Uterus (tissue), 4 donors: Measurements from ENCODE around the gene TBC1D25. TPM values are rescaled to one million over a fixed set of nuclear protein-coding genes. Genes with fewer than 3 reads are reported as not detected.
"Not testable (repeated sequence)": the region's sequence is repeated elsewhere in the genome, so short reads cannot be mapped to it uniquely, and the experiment has no call there.

Experiments used
- DNase-seq, 2 donors: peaks; one replicate each; pipeline ENCODE4 v3.0.0-alpha.2; 2019 to 2020
- H3K27ac ChIP-seq, 2 donors: fragments of 200-600 bp; sonication (generic); 1 replicate in 1 of 2; 2 replicates in 1 of 2; pipeline ENCODE4 v1.5.1; 2016 to 2018
- H3K27me3 ChIP-seq, 2 donors: fragments of 200-600 bp; sonication (generic); one replicate each; pipeline ENCODE4 v1.5.1; 2018 to 2019; ENCODE audit warnings: control low read depth in 1 of 2
- H3K36me3 ChIP-seq, 2 donors: fragments of 200-600 bp; sonication (generic); one replicate each; pipeline ENCODE4 v1.5.1; 2019; ENCODE audit warnings: control low read depth in 1 of 2
- H3K4me1 ChIP-seq, 2 donors: fragments of 200-600 bp; sonication (generic); one replicate each; pipeline ENCODE4 v1.5.1; 2018 to 2019; ENCODE audit warnings: control low read depth in 1 of 2
- H3K4me3 ChIP-seq, 2 donors: fragments of 200-600 bp; sonication (generic); 1 replicate in 1 of 2; 2 replicates in 1 of 2; pipeline ENCODE4 v1.5.1; 2018 to 2019; ENCODE audit warnings: mild to moderate bottlenecking in 1 of 2
- H3K9me3 ChIP-seq, 2 donors: fragments of 200-600 bp; sonication (generic); one replicate each; pipeline ENCODE4 v1.5.1; 2019; ENCODE audit warnings: control low read depth in 1 of 2
- CTCF ChIP-seq, 4 experiments: fragments of 200-600 bp in 2 of 4; fragments of 450-650 bp in 2 of 4; sonication (generic) in 2 of 4; IDR thresholded peaks; one replicate each; pipeline ENCODE4 v1.5.1; 2016 to 2019; ENCODE audit warnings: antibody characterized with exemption in 4 of 4, mild to moderate bottlenecking in 2 of 4, moderate library complexity in 1 of 4
- POLR2A ChIP-seq, 2 donors: fragments of 450-650 bp; IDR thresholded peaks; one replicate each; pipeline ENCODE4 v1.6.1; 2016; ENCODE audit warnings: antibody characterized with exemption in 2 of 2, mild to moderate bottlenecking in 1 of 2, moderate library complexity in 1 of 2
- intact Hi-C: fragments of 100-400 bp; cut with DNase I; formaldehyde crosslinking; loops from one replicate; pipeline ENCODE4 v1.15.1; 2023; ENCODE audit warnings: low total_unique reads
- total RNA-seq, 4 donors: library from RNA; depleted of rRNA in 3 of 4; stranded (reverse); fragments of >200 nt in 3 of 4; gene quantifications; one replicate each; pipeline versions ENCODE4 v1.1.0 to v1.2.4, GENCODE V29; 2014 to 2023
- donor health status: DM: yes; HTN: yes; CAD: no.

TBC1D25 gene
- total RNA-seq, 4 donors from 2014 or later: 4.1 to 14.3 (median 5.3) TPM

GRCh38 chrX:48514868-48515460, 24.6 kb upstream of the TBC1D25 start:
- Histone ChIP-seq H3K27me3 (no peaks in the 10 kb centered on the region), H3K9me3 (no peaks in the 10 kb centered on the region), H3K27ac (no peak overlapping the region), H3K4me1 (no peaks in the 10 kb centered on the region), H3K36me3 (no peaks in the 10 kb centered on the region), H3K4me3 (no peak overlapping the region)
- TF ChIP-seq POLR2A (IDR thresholded peaks at IDR 0.05) (no peak), CTCF (IDR thresholded peaks at IDR 0.05) (no peak)
- intact Hi-C loops: no loop called here
- no peak for DNase-seq

GRCh38 chrX:48515842-48516241, 23.7 kb upstream of the TBC1D25 start:
- intact Hi-C loops: no loop called here
- Histone ChIP-seq H3K9me3 (no peaks in the 10 kb centered on the region), H3K27me3 (no peaks in the 10 kb centered on the region), H3K27ac (no peak overlapping the region), H3K4me1 (no peaks in the 10 kb centered on the region), H3K36me3 (no peaks in the 10 kb centered on the region), H3K4me3 (no peak overlapping the region)
- DNase-seq: no peak
- TF ChIP-seq CTCF (IDR thresholded peaks at IDR 0.05): no peak
- no peak for TF ChIP-seq POLR2A (IDR thresholded peaks at IDR 0.05)

GRCh38 chrX:48516285-48516684, 23.2 kb upstream of the TBC1D25 start:
- H3K9me3 ChIP-seq: no peaks in the 10 kb centered on the region
- no peak overlapping the region for H3K27ac ChIP-seq
- DNase-seq: no peak
- H3K27me3 ChIP-seq: no peaks in the 10 kb centered on the region
- H3K4me3 ChIP-seq: no peak overlapping the region
- H3K4me1 ChIP-seq: no peaks in the 10 kb centered on the region
- no peaks in the 10 kb centered on the region for H3K36me3 ChIP-seq
- TF ChIP-seq CTCF (IDR thresholded peaks at IDR 0.05) (no peak), POLR2A (IDR thresholded peaks at IDR 0.05) (no peak)
- intact Hi-C loops: no loop called here

GRCh38 chrX:48516987-48517386, 22.5 kb upstream of the TBC1D25 start:
- DNase-seq: no peak
- Histone ChIP-seq H3K4me3 (no peak overlapping the region), H3K27me3 (no peaks in the 10 kb centered on the region), H3K4me1 (no peaks in the 10 kb centered on the region), H3K36me3 (no peaks in the 10 kb centered on the region), H3K9me3 (no peaks in the 10 kb centered on the region), H3K27ac (no peak overlapping the region)
- TF ChIP-seq POLR2A (IDR thresholded peaks at IDR 0.05) (no peak), CTCF (IDR thresholded peaks at IDR 0.05) (no peak)
- intact Hi-C loops: no loop called here

GRCh38 chrX:48519481-48519880, 20.0 kb upstream of the TBC1D25 start:
- H3K27ac ChIP-seq, H3K36me3 ChIP-seq, H3K4me1 ChIP-seq, intact Hi-C loops, DNase-seq, H3K4me3 ChIP-seq, H3K27me3 ChIP-seq, H3K9me3 ChIP-seq: not testable (repeated sequence)

GRCh38 chrX:48520455-48520854, 19.1 kb upstream of the TBC1D25 start:
- no peak for TF ChIP-seq CTCF (IDR thresholded peaks at IDR 0.05)
- no peak for TF ChIP-seq POLR2A (IDR thresholded peaks at IDR 0.05)

More at GRCh38 chrX:48520455-48520854, 19.1 kb upstream of the TBC1D25 start:
- intact Hi-C loops: no loop called here
- H3K27me3 ChIP-seq: no peaks in the 10 kb centered on the region
- H3K4me1 ChIP-seq: no peaks in the 10 kb centered on the region
- no peaks in the 10 kb centered on the region for H3K9me3 ChIP-seq
- H3K4me3 ChIP-seq: no peak overlapping the region
- no peak for DNase-seq
- H3K27ac ChIP-seq: no peak overlapping the region
- no peaks in the 10 kb centered on the region for H3K36me3 ChIP-seq
